ENCODE measurements around the gene CHI3L1.

Gene CHI3L1

GRCh38 chr1:203216274-203217138, 30.0 kb upstream of the CHI3L1 start:
- Histone ChIP-seq H3K23ac (ENCODE audit: low read length) (peak overlapping the region; percentile 30), H2BK5ac (ENCODE audit: low read length) (no peak overlapping the region), H3K4me2 (ENCODE audit: low read length) (no peak overlapping the region), H3K79me2 (ENCODE audit: control insufficient read depth, insufficient read depth, low read length) (no peaks in the 10 kb centered on the region), H2BK15ac (replicated peaks; ENCODE audit: low read depth) (no peak overlapping the region), H3K4me3 (ENCODE audit: low read length) (no peak overlapping the region), H3K9ac (ENCODE audit: low read length) (no peak overlapping the region), H3K18ac (ENCODE audit: low read length) (no peak overlapping the region), H2BK120ac (ENCODE audit: low read depth, low read length) (no peak overlapping the region), H3K4ac (ENCODE audit: low read depth, low read length) (no peak overlapping the region), H3K36me3 (ENCODE audit: control insufficient read depth, insufficient read depth, low read length) (no peaks in the 10 kb centered on the region), H3K79me1 (ENCODE audit: low read length) (no peaks in the 10 kb centered on the region), H3K4me1 (ENCODE audit: control insufficient read depth, low read depth, low read length) (no peaks in the 10 kb centered on the region), H3K56ac (ENCODE audit: low read length) (no peak overlapping the region), H3K27ac (ENCODE audit: low read depth, low read length) (no peak overlapping the region), H3K27me3 (ENCODE audit: insufficient read depth, low read length, poor library complexity) (no peaks in the 10 kb centered on the region), H4K5ac (ENCODE audit: low read length) (no peak overlapping the region), H4K8ac (ENCODE audit: low read depth, low read length) (no peak overlapping the region), H2AK5ac (ENCODE audit: low read length) (no peak overlapping the region)
- no CpG with 5 or more reads among the region's 19 CpGs for WGBS (ENCODE audit: extremely low coverage, insufficient coverage, low lambda C conversion rate)
- DNase-seq: peak; percentile 82

- WGBS (ENCODE audit: extremely low coverage, insufficient coverage, low lambda C conversion rate): no CpG with 5 or more reads among the region's 9 CpGs
- H3K36me3 ChIP-seq (ENCODE audit: control insufficient read depth, insufficient read depth, low read length): no peaks in the 10 kb centered on the region
- H3K4me3 ChIP-seq (ENCODE audit: low read length): no peak overlapping the region
- no peak overlapping the region for H3K27ac ChIP-seq (ENCODE audit: low read depth, low read length)
- no peak overlapping the region for H3K4me2 ChIP-seq (ENCODE audit: low read length)
- no peak overlapping the region for H4K8ac ChIP-seq (ENCODE audit: low read depth, low read length)
- peak overlapping the region; percentile 2 for H3K56ac ChIP-seq (ENCODE audit: low read length)
- H3K79me2 ChIP-seq (ENCODE audit: control insufficient read depth, insufficient read depth, low read length): no peaks in the 10 kb centered on the region
- H2BK15ac ChIP-seq (replicated peaks; ENCODE audit: low read depth): no peak overlapping the region
- no peak overlapping the region for H2AK5ac ChIP-seq (ENCODE audit: low read length)
- H2BK120ac ChIP-seq (ENCODE audit: low read depth, low read length): no peak overlapping the region
- no peak for DNase-seq
- no peak overlapping the region for H4K5ac ChIP-seq (ENCODE audit: low read length)
- no peak overlapping the region for H2BK5ac ChIP-seq (ENCODE audit: low read length)
- no peaks in the 10 kb centered on the region for H3K79me1 ChIP-seq (ENCODE audit: low read length)
- no peaks in the 10 kb centered on the region for H3K4me1 ChIP-seq (ENCODE audit: control insufficient read depth, low read depth, low read length)
- peak overlapping the region; percentile 3 for H3K18ac ChIP-seq (ENCODE audit: low read length)
- no peaks in the 10 kb centered on the region for H3K27me3 ChIP-seq (ENCODE audit: insufficient read depth, low read length, poor library complexity)
- H3K4ac ChIP-seq (ENCODE audit: low read depth, low read length): no peak overlapping the region
- no peak overlapping the region for H3K23ac ChIP-seq (ENCODE audit: low read length)
- no peak overlapping the region for H3K9ac ChIP-seq (ENCODE audit: low read length)
These were observed 29.1 kb upstream of the CHI3L1 start for GRCh38 chr1:203215573-203215972.

- Histone ChIP-seq H4K5ac (ENCODE audit: low read length) (no peak overlapping the region), H3K27me3 (ENCODE audit: insufficient read depth, low read length, poor library complexity) (no peaks in the 10 kb centered on the region), H3K4ac (ENCODE audit: low read depth, low read length) (no peak overlapping the region), H3K79me1 (ENCODE audit: low read length) (no peaks in the 10 kb centered on the region), H3K4me2 (ENCODE audit: low read length) (no peak overlapping the region), H2AK5ac (ENCODE audit: low read length) (no peak overlapping the region), H2BK5ac (ENCODE audit: low read length) (no peak overlapping the region), H3K27ac (ENCODE audit: low read depth, low read length) (no peak overlapping the region), H3K23ac (ENCODE audit: low read length) (peak overlapping the region; percentile 35), H3K79me2 (ENCODE audit: control insufficient read depth, insufficient read depth, low read length) (no peaks in the 10 kb centered on the region), H2BK15ac (replicated peaks; ENCODE audit: low read depth) (no peak overlapping the region), H3K4me1 (ENCODE audit: control insufficient read depth, low read depth, low read length) (no peaks in the 10 kb centered on the region), H3K9ac (ENCODE audit: low read length) (no peak overlapping the region), H4K8ac (ENCODE audit: low read depth, low read length) (no peak overlapping the region), H2BK120ac (ENCODE audit: low read depth, low read length) (no peak overlapping the region), H3K36me3 (ENCODE audit: control insufficient read depth, insufficient read depth, low read length) (no peaks in the 10 kb centered on the region), H3K4me3 (ENCODE audit: low read length) (no peak overlapping the region), H3K18ac (ENCODE audit: low read length) (no peak overlapping the region), H3K56ac (ENCODE audit: low read length) (no peak overlapping the region)
- WGBS (ENCODE audit: extremely low coverage, insufficient coverage, low lambda C conversion rate): no CpG with 5 or more reads among the region's 7 CpGs
- DNase-seq: no peak
These were observed 28.4 kb upstream of the CHI3L1 start for GRCh38 chr1:203214871-203215270.

- H2BK15ac ChIP-seq (replicated peaks; ENCODE audit: low read depth): no peak overlapping the region
- no peak overlapping the region for H3K4ac ChIP-seq (ENCODE audit: low read depth, low read length)
- no peak overlapping the region for H2BK120ac ChIP-seq (ENCODE audit: low read depth, low read length)
- H3K36me3 ChIP-seq (ENCODE audit: control insufficient read depth, insufficient read depth, low read length): no peaks in the 10 kb centered on the region
- H3K56ac ChIP-seq (ENCODE audit: low read length): no peak overlapping the region
- no peaks in the 10 kb centered on the region for H3K27me3 ChIP-seq (ENCODE audit: insufficient read depth, low read length, poor library complexity)
- H2AK5ac ChIP-seq (ENCODE audit: low read length): no peak overlapping the region
- H3K79me2 ChIP-seq (ENCODE audit: control insufficient read depth, insufficient read depth, low read length): no peaks in the 10 kb centered on the region
- H2BK5ac ChIP-seq (ENCODE audit: low read length): no peak overlapping the region
- no peak overlapping the region for H4K5ac ChIP-seq (ENCODE audit: low read length)
- H3K4me1 ChIP-seq (ENCODE audit: control insufficient read depth, low read depth, low read length): no peaks in the 10 kb centered on the region
- no peak overlapping the region for H4K8ac ChIP-seq (ENCODE audit: low read depth, low read length)
- no peak overlapping the region for H3K4me2 ChIP-seq (ENCODE audit: low read length)
- H3K18ac ChIP-seq (ENCODE audit: low read length): no peak overlapping the region
- no peaks in the 10 kb centered on the region for H3K79me1 ChIP-seq (ENCODE audit: low read length)
- no peak overlapping the region for H3K27ac ChIP-seq (ENCODE audit: low read depth, low read length)
- no CpG with 5 or more reads among the region's 6 CpGs for WGBS (ENCODE audit: extremely low coverage, insufficient coverage, low lambda C conversion rate)
- no peak overlapping the region for H3K23ac ChIP-seq (ENCODE audit: low read length)
- H3K4me3 ChIP-seq (ENCODE audit: low read length): no peak overlapping the region
- H3K9ac ChIP-seq (ENCODE audit: low read length): no peak overlapping the region
- DNase-seq: no peak
These were observed 26.6 kb upstream of the CHI3L1 start for GRCh38 chr1:203213126-203213525.

GRCh38 chr1:203211812-203212211, 25.3 kb upstream of the CHI3L1 start:
- Histone ChIP-seq H3K4ac (ENCODE audit: low read depth, low read length) (no peak overlapping the region), H3K9ac (ENCODE audit: low read length) (no peak overlapping the region), H2AK5ac (ENCODE audit: low read length) (no peak overlapping the region), H3K27me3 (ENCODE audit: insufficient read depth, low read length, poor library complexity) (no peaks in the 10 kb centered on the region), H3K4me3 (ENCODE audit: low read length) (no peak overlapping the region), H3K27ac (ENCODE audit: low read depth, low read length) (no peak overlapping the region), H3K56ac (ENCODE audit: low read length) (no peak overlapping the region), H3K79me2 (ENCODE audit: control insufficient read depth, insufficient read depth, low read length) (no peaks in the 10 kb centered on the region), H3K4me2 (ENCODE audit: low read length) (no peak overlapping the region), H2BK15ac (replicated peaks; ENCODE audit: low read depth) (no peak overlapping the region), H4K8ac (ENCODE audit: low read depth, low read length) (no peak overlapping the region), H3K79me1 (ENCODE audit: low read length) (no peaks in the 10 kb centered on the region), H3K23ac (ENCODE audit: low read length) (no peak overlapping the region), H2BK5ac (ENCODE audit: low read length) (no peak overlapping the region), H3K36me3 (ENCODE audit: control insufficient read depth, insufficient read depth, low read length) (no peaks in the 10 kb centered on the region), H4K5ac (ENCODE audit: low read length) (no peak overlapping the region), H3K4me1 (ENCODE audit: control insufficient read depth, low read depth, low read length) (no peaks in the 10 kb centered on the region), H3K18ac (ENCODE audit: low read length) (no peak overlapping the region), H2BK120ac (ENCODE audit: low read depth, low read length) (no peak overlapping the region)
- no peak for DNase-seq
- WGBS (ENCODE audit: extremely low coverage, insufficient coverage, low lambda C conversion rate): no CpG with 5 or more reads among the region's 3 CpGs

- H4K8ac ChIP-seq (ENCODE audit: low read depth, low read length): no peak overlapping the region
- no peak overlapping the region for H2BK5ac ChIP-seq (ENCODE audit: low read length)
- no peak overlapping the region for H3K4me3 ChIP-seq (ENCODE audit: low read length)
- H4K5ac ChIP-seq (ENCODE audit: low read length): no peak overlapping the region
- H3K23ac ChIP-seq (ENCODE audit: low read length): no peak overlapping the region
- no peak overlapping the region for H2AK5ac ChIP-seq (ENCODE audit: low read length)
- no peak overlapping the region for H3K27ac ChIP-seq (ENCODE audit: low read depth, low read length)
- H3K4me1 ChIP-seq (ENCODE audit: control insufficient read depth, low read depth, low read length): no peaks in the 10 kb centered on the region
- H2BK15ac ChIP-seq (replicated peaks; ENCODE audit: low read depth): no peak overlapping the region
- no peak for DNase-seq
- no peak overlapping the region for H3K18ac ChIP-seq (ENCODE audit: low read length)
- H3K4me2 ChIP-seq (ENCODE audit: low read length): no peak overlapping the region
- no peak overlapping the region for H3K9ac ChIP-seq (ENCODE audit: low read length)
- no peaks in the 10 kb centered on the region for H3K79me2 ChIP-seq (ENCODE audit: control insufficient read depth, insufficient read depth, low read length)
- H3K36me3 ChIP-seq (ENCODE audit: control insufficient read depth, insufficient read depth, low read length): no peaks in the 10 kb centered on the region
- H3K56ac ChIP-seq (ENCODE audit: low read length): no peak overlapping the region
- H3K4ac ChIP-seq (ENCODE audit: low read depth, low read length): no peak overlapping the region
- no peaks in the 10 kb centered on the region for H3K79me1 ChIP-seq (ENCODE audit: low read length)
- no peak overlapping the region for H2BK120ac ChIP-seq (ENCODE audit: low read depth, low read length)
- H3K27me3 ChIP-seq (ENCODE audit: insufficient read depth, low read length, poor library complexity): no peaks in the 10 kb centered on the region
These were observed 24.5 kb upstream of the CHI3L1 start for GRCh38 chr1:203210988-203211387.
